ENCODE data around the gene CDK9.

DNA sequence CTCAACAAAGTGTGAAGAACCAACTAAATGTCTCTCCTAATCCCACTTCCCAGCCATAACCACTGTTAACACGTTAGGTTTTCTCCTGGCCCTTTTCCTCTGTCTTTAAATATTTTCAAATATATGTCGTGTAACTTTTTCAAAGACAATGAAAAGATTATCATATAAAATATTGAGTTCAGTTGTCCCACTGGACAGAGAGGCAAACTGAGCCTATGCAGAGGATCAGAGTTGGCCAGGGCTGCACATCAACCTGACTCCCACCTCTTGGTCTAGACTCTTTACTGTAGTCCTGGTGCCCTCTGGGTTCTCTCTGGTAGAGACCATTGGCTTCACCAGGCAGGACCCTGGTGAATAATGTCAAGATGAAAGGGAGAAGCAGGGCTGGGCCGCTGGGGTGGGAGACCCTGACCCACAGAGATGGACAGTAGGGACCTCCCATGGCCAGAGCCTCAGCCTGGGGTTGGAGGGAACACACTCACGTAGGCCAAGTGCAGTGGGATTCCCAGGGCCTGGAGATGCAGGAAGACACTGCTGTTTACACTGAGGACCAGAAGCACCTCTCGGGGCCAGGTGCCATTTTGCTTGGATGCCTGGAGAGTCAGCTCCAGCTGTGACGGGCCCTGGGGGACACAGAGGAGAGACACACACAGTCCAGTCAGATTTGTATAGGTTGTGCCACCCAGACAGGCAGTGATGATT lies 43.5 kb downstream of the CDK9 start:
- TF ChIP-seq RAD21 (IDR thresholded peaks at IDR 0.05; ENCODE audit: low read length) (no peak), POLR2A (IDR thresholded peaks at IDR 0.05; ENCODE audit: low read depth, low read length) (no peak), BHLHE40 (IDR thresholded peaks at IDR 0.05; ENCODE audit: low read depth, low read length) (no peak), RCOR1 (IDR thresholded peaks at IDR 0.05; ENCODE audit: insufficient replicate concordance, low read length) (no peak), MAZ (IDR thresholded peaks at IDR 0.05; ENCODE audit: borderline replicate concordance, low read depth, low read length) (no peak), FOS (IDR thresholded peaks at IDR 0.05; ENCODE audit: low read depth, low read length) (no peak), CHD1 (IDR thresholded peaks at IDR 0.05; ENCODE audit: low read depth, low read length) (no peak), SMC3 (IDR thresholded peaks at IDR 0.05; ENCODE audit: low read depth, low read length) (no peak), USF2 (IDR thresholded peaks at IDR 0.05; ENCODE audit: low read depth, low read length) (no peak)
- TF ChIP-seq, protein P1, sequence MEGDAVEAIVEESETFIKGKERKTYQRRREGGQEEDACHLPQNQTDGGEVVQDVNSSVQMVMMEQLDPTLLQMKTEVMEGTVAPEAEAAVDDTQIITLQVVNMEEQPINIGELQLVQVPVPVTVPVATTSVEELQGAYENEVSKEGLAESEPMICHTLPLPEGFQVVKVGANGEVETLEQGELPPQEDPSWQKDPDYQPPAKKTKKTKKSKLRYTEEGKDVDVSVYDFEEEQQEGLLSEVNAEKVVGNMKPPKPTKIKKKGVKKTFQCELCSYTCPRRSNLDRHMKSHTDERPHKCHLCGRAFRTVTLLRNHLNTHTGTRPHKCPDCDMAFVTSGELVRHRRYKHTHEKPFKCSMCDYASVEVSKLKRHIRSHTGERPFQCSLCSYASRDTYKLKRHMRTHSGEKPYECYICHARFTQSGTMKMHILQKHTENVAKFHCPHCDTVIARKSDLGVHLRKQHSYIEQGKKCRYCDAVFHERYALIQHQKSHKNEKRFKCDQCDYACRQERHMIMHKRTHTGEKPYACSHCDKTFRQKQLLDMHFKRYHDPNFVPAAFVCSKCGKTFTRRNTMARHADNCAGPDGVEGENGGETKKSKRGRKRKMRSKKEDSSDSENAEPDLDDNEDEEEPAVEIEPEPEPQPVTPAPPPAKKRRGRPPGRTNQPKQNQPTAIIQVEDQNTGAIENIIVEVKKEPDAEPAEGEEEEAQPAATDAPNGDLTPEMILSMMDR (conservative IDR thresholded peaks at IDR 0.05; ENCODE audit: low read depth, low read length): no peak
